ENCODE results near the gene SPESP1.

Gene SPESP1

GRCh38 chr15:68930268-68931022 is at the start of gene SPESP1:
Gene SPESP1 (plus strand): TSS chr15:68930525. CDS start chr15:68930654, 129 bp downstream.
- in situ Hi-C loops (cut with MboI; ENCODE audit: low sequenced_read_pairs): no loop called here

GRCh38 chr15:68885070-68885469 is 45.3 kb upstream of the SPESP1 start:
- in situ Hi-C loops (cut with MboI; ENCODE audit: low sequenced_read_pairs): no loop called here

- in situ Hi-C loops (cut with MboI; ENCODE audit: low sequenced_read_pairs): no loop called here
These were observed 43.2 kb upstream of the SPESP1 start for GRCh38 chr15:68887120-68887519.

GRCh38 chr15:68887819-68888218 is 42.5 kb upstream of the SPESP1 start:
- in situ Hi-C loops (cut with MboI; ENCODE audit: low sequenced_read_pairs): no loop called here

- in situ Hi-C loops (cut with MboI; ENCODE audit: low sequenced_read_pairs): no loop called here
These were observed 41.9 kb upstream of the SPESP1 start for GRCh38 chr15:68888419-68888818.

- in situ Hi-C loops (cut with MboI; ENCODE audit: low sequenced_read_pairs): no loop called here
These were observed 36.1 kb upstream of the SPESP1 start for GRCh38 chr15:68894208-68894607.

- in situ Hi-C loops (cut with MboI; ENCODE audit: low sequenced_read_pairs): no loop called here
These were observed 34.1 kb upstream of the SPESP1 start for GRCh38 chr15:68896178-68896577.

GRCh38 chr15:68897016-68897415 is 33.3 kb upstream of the SPESP1 start:
- in situ Hi-C loops (cut with MboI; ENCODE audit: low sequenced_read_pairs): no loop called here

GRCh38 chr15:68900027-68900426 is 30.3 kb upstream of the SPESP1 start:
- in situ Hi-C loops (cut with MboI; ENCODE audit: low sequenced_read_pairs): no loop called here

GRCh38 chr15:68907396-68907923 is 22.9 kb upstream of the SPESP1 start:
- in situ Hi-C loops (cut with MboI; ENCODE audit: low sequenced_read_pairs): no loop called here

GRCh38 chr15:68909601-68910100 is 20.7 kb upstream of the SPESP1 start:
- in situ Hi-C loops (cut with MboI; ENCODE audit: low sequenced_read_pairs): no loop called here

GRCh38 chr15:68910341-68910740 is 20.0 kb upstream of the SPESP1 start:
- in situ Hi-C loops (cut with MboI; ENCODE audit: low sequenced_read_pairs): no loop called here

- in situ Hi-C loops (cut with MboI; ENCODE audit: low sequenced_read_pairs): no loop called here
These were observed 19.5 kb upstream of the SPESP1 start for GRCh38 chr15:68910816-68911215.

GRCh38 chr15:68921926-68922325 is 8.4 kb upstream of the SPESP1 start:
- in situ Hi-C loops (cut with MboI; ENCODE audit: low sequenced_read_pairs): no loop called here

- in situ Hi-C loops (cut with MboI; ENCODE audit: low sequenced_read_pairs): no loop called here
These were observed 5.3 kb upstream of the SPESP1 start for GRCh38 chr15:68924866-68925560.

- in situ Hi-C loops (cut with MboI; ENCODE audit: low sequenced_read_pairs): no loop called here
These were observed 2.7 kb downstream of the SPESP1 start for GRCh38 chr15:68933001-68933400.

- in situ Hi-C loops (cut with MboI; ENCODE audit: low sequenced_read_pairs): no loop called here
These were observed 4.0 kb downstream of the SPESP1 start for GRCh38 chr15:68934341-68934740.

GRCh38 chr15:68935400-68935937 is 5.1 kb downstream of the SPESP1 start:
- in situ Hi-C loops (cut with MboI; ENCODE audit: low sequenced_read_pairs): no loop called here

GRCh38 chr15:68939501-68939900 is 9.2 kb downstream of the SPESP1 start:
- in situ Hi-C loops (cut with MboI; ENCODE audit: low sequenced_read_pairs): no loop called here

GRCh38 chr15:68951813-68952212 is 21.5 kb downstream of the SPESP1 start:
- in situ Hi-C loops (cut with MboI; ENCODE audit: low sequenced_read_pairs): no loop called here

GRCh38 chr15:68957696-68958095 is 27.4 kb downstream of the SPESP1 start:
- in situ Hi-C loops (cut with MboI; ENCODE audit: low sequenced_read_pairs): no loop called here

- in situ Hi-C loops (cut with MboI; ENCODE audit: low sequenced_read_pairs): no loop called here
These were observed 28.3 kb downstream of the SPESP1 start for GRCh38 chr15:68958597-68958996.
